WTC11 (cell line): ENCODE measurements around the gene ARRDC3. TPM values are rescaled to one million over a fixed set of nuclear protein-coding genes. Genes with fewer than 3 reads are reported as not detected.
A peak's percentile ranks its signal among the peaks of the same experiment; 100 is the strongest.

Experiments used
- ATAC-seq: fragments of 200-7000 bp; cut with Tn5 transposase; 2 replicates; pipeline ENCODE4 v1.10.0; 2021; ENCODE audit warnings: mild to moderate bottlenecking, moderate library complexity
- CTCF ChIA-PET: fragments of 300-600 bp; sonication (Branson Sonifier 250); formaldehyde crosslinking; loops from one replicate; lab custom pipeline; 2021; ENCODE audit warnings: antibody characterized with exemption; lab: Charles Lee
- POLR2A ChIA-PET: fragments of 350-600 bp; sonication (Branson Sonifier 250); formaldehyde crosslinking; loops from one replicate; lab custom pipeline; 2021; ENCODE audit warnings: antibody characterized with exemption; lab: Charles Lee
- DNase-seq: peaks from one replicate; pipeline ENCODE4 v3.0.0; 2021; ENCODE audit warnings: low spot score
- H3K27ac Mint-ChIP-seq: 2 replicates; pipeline ENCODE4 v1.8.0; 2021; ENCODE audit warnings: mixed read lengths
- H3K27me3 Mint-ChIP-seq: 2 replicates; pipeline ENCODE4 v1.8.0; 2021; ENCODE audit warnings: low read depth, mild to moderate bottlenecking, moderate library complexity, mixed read lengths
- H3K36me3 Mint-ChIP-seq: 2 replicates; pipeline ENCODE4 v1.8.0; 2021; ENCODE audit warnings: mixed read lengths
- H3K4me1 Mint-ChIP-seq: 2 replicates; pipeline ENCODE4 v1.8.0; 2022; ENCODE audit warnings: mixed read lengths
- H3K4me3 Mint-ChIP-seq: 2 replicates; pipeline ENCODE4 v1.8.0; 2021; ENCODE audit warnings: mild to moderate bottlenecking, moderate library complexity, mixed read lengths
- H3K9me3 Mint-ChIP-seq: 2 replicates; pipeline ENCODE4 v1.8.0; 2021; ENCODE audit warnings: mixed read lengths
- GABPB1 ChIP-seq: sonication (generic); formaldehyde crosslinking; IDR thresholded peaks from 2 replicates; pipeline ENCODE4 v1.8.1; 2023; ENCODE audit warnings: mild to moderate bottlenecking, missing genetic modification reagents
- HMGA2 ChIP-seq: fragments of 250-450 bp; sonication (Bioruptor Pico); IDR thresholded peaks from 2 replicates; pipeline ENCODE4 v1.4.0; 2021; ENCODE audit warnings: mild to moderate bottlenecking, moderate library complexity
- NFATC4 ChIP-seq: fragments of 250-450 bp; sonication (Bioruptor Pico); IDR thresholded peaks from 2 replicates; pipeline ENCODE4 v1.9.0; 2021; ENCODE audit warnings: mild to moderate bottlenecking
- NFE2L1 ChIP-seq: sonication (generic); formaldehyde crosslinking; IDR thresholded peaks from 2 replicates; pipeline ENCODE4 v1.8.1; 2023; ENCODE audit warnings: missing genetic modification reagents
- NR3C1 ChIP-seq: sonication (generic); formaldehyde crosslinking; conservative IDR thresholded peaks from 2 replicates; pipeline ENCODE4 v1.8.1; 2023; ENCODE audit warnings: low read depth, mild to moderate bottlenecking, missing genetic modification reagents
- SP1 ChIP-seq: sonication (generic); formaldehyde crosslinking; conservative IDR thresholded peaks from 2 replicates; pipeline ENCODE4 v1.8.1; 2022; ENCODE audit warnings: missing genetic modification reagents
- TP53 ChIP-seq: sonication (generic); formaldehyde crosslinking; IDR thresholded peaks from 2 replicates; pipeline ENCODE4 v1.8.1; 2023; ENCODE audit warnings: mild to moderate bottlenecking, missing genetic modification reagents
- USF1 ChIP-seq: sonication (generic); formaldehyde crosslinking; IDR thresholded peaks from 2 replicates; pipeline ENCODE4 v1.8.0; 2022; ENCODE audit warnings: mild to moderate bottlenecking, missing genetic modification reagents
- USF2 ChIP-seq: sonication (generic); formaldehyde crosslinking; IDR thresholded peaks from 2 replicates; pipeline ENCODE4 v1.8.1; 2023; ENCODE audit warnings: mild to moderate bottlenecking, missing genetic modification reagents, moderate library complexity
- ZBTB43 ChIP-seq: sonication (generic); formaldehyde crosslinking; IDR thresholded peaks from 2 replicates; pipeline ENCODE4 v1.8.1; 2023; ENCODE audit warnings: mild to moderate bottlenecking, missing genetic modification reagents
- ZNF263 ChIP-seq: sonication (generic); formaldehyde crosslinking; IDR thresholded peaks from 2 replicates; pipeline ENCODE4 v1.8.1; 2022; ENCODE audit warnings: low read depth, mild to moderate bottlenecking, moderate library complexity, missing genetic modification reagents
- ZNF281 ChIP-seq: sonication (generic); formaldehyde crosslinking; IDR thresholded peaks from 2 replicates; pipeline ENCODE4 v1.8.0; 2023; ENCODE audit warnings: mild to moderate bottlenecking, missing genetic modification reagents
- ZNF532 ChIP-seq: fragments of 250-450 bp; sonication (Bioruptor Pico); IDR thresholded peaks from 2 replicates; pipeline ENCODE4 v1.9.0; 2021; ENCODE audit warnings: mild to moderate bottlenecking, borderline replicate concordance
- ZNF671 ChIP-seq: fragments of 250-450 bp; sonication (Bioruptor Pico); IDR thresholded peaks from 2 replicates; pipeline ENCODE4 v1.8.0; 2021; ENCODE audit warnings: mild to moderate bottlenecking
- total RNA-seq: library from RNA; stranded (reverse); gene quantifications from 3 replicates; pipeline ENCODE4 v1.2.3, GENCODE V29; 2021

ARRDC3 gene
- total RNA-seq, 1 experiment from 2014 or later = 10.3 TPM

GRCh38 chr5:91382530-91383026 lies 539 bp downstream of the ARRDC3 start:
- TF ChIP-seq ZNF263 (CRISPR knock-in tag) (no peak), NR3C1 (no peak), GABPB1 (no peak), ZNF532 (CRISPR knock-in tag) (no peak)
- no peaks in the 10 kb centered on the region for H3K9me3 Mint-ChIP-seq
- no peak for ATAC-seq
- POLR2A ChIA-PET = interaction anchor here (0.6 to 3.6 kb wide), 23 partner anchors 8 to 972 kb away, joined by 3 to 35 read pairs (median 4); partner anchors contain the start of gene CETN3
- CTCF ChIA-PET = interaction anchor here (0.7 to 6.1 kb wide), 8 partner anchors 16 to 450 kb away, joined by 3 to 109 read pairs (median 12); no protein-coding TSS in a partner anchor
- no peaks in the 10 kb centered on the region for H3K36me3 Mint-ChIP-seq
- H3K27me3 Mint-ChIP-seq = no peaks in the 10 kb centered on the region
- H3K4me3 Mint-ChIP-seq = peak overlapping the region; percentile 87
- peak overlapping the region; percentile 100 for H3K27ac Mint-ChIP-seq
- peaks cover 18% of the 10 kb centered on the region for H3K4me1 Mint-ChIP-seq
- no peak for DNase-seq

GRCh38 chr5:91381774-91382359 lies 1.2 kb downstream of the ARRDC3 start:
- TF ChIP-seq USF2 (CRISPR knock-in tag) (peak; percentile 74), TP53 (CRISPR knock-in tag) (no peak), SP1 (no peak), NFE2L1 (CRISPR knock-in tag) (no peak), USF1 (CRISPR knock-in tag) (peak; percentile 76; the same call in 1 of the 2 replicates)
- no peaks in the 10 kb centered on the region for H3K27me3 Mint-ChIP-seq
- H3K4me3 Mint-ChIP-seq = peak overlapping the region; percentile 87
- POLR2A ChIA-PET = interaction anchor here (1.7 to 3.6 kb wide), 2 partner anchors 102 to 199 kb away, joined by 9 to 35 read pairs; no protein-coding TSS in a partner anchor
- peak; percentile 79 for DNase-seq
- H3K9me3 Mint-ChIP-seq = no peaks in the 10 kb centered on the region
- H3K4me1 Mint-ChIP-seq = peaks cover 18% of the 10 kb centered on the region
- 0 out of 2 replicates have a peak, but pooled peaks have one; percentile 4 for ATAC-seq
- H3K27ac Mint-ChIP-seq = peak overlapping the region; percentile 100
- no peaks in the 10 kb centered on the region for H3K36me3 Mint-ChIP-seq
- CTCF ChIA-PET = interaction anchor here (1.2 to 6.1 kb wide), 4 partner anchors 15 to 162 kb away, joined by 3 to 109 read pairs (median 82); no protein-coding TSS in a partner anchor

- Mint-ChIP-seq H3K9me3 (no peaks in the 10 kb centered on the region), H3K4me1 (peaks cover 18% of the 10 kb centered on the region), H3K4me3 (peak overlapping the region; percentile 87), H3K36me3 (no peaks in the 10 kb centered on the region), H3K27ac (peak overlapping the region; percentile 100), H3K27me3 (no peaks in the 10 kb centered on the region)
- 0 out of 2 replicates have a peak, but pooled peaks have one; percentile 18 for TF ChIP-seq ZNF532 (CRISPR knock-in tag)
- no peak for TF ChIP-seq ZBTB43 (CRISPR knock-in tag)
- TF ChIP-seq HMGA2 = 0 out of 2 replicates have a peak, but pooled peaks have one; percentile 27
- no peak for TF ChIP-seq ZNF281
- TF ChIP-seq NFATC4 (CRISPR knock-in tag) = 0 out of 2 replicates have a peak, but pooled peaks have one; percentile 41
- TF ChIP-seq ZNF671 (CRISPR knock-in tag) = 0 out of 2 replicates have a peak, but pooled peaks have one; percentile 44
- ChIA-PET POLR2A (interaction anchor here (0.6 to 2.2 kb wide), 38 partner anchors 10 to 1899 kb away, joined by 3 to 30 read pairs (median 4); partner anchors contain the start of genes CETN3, MBLAC2 and POLR3G), CTCF (interaction anchor here (0.6 to 1.1 kb wide), 7 partner anchors 38 to 1080 kb away, joined by 3 to 7 read pairs (median 4); no protein-coding TSS in a partner anchor)
- DNase-seq = no peak
- no peak for ATAC-seq
Measured at GRCh38 chr5:91381239-91381773, 1.8 kb downstream of the ARRDC3 start.
